Omental fat pad (tissue), 4 donors: Measurements from ENCODE around the gene HUWE1. TPM values are rescaled to one million over a fixed set of nuclear protein-coding genes. Genes with fewer than 3 reads are reported as not detected.
"Not testable (repeated sequence)": the region's sequence is repeated elsewhere in the genome, so short reads cannot be mapped to it uniquely, and the experiment has no call there.

Experiments used
- ATAC-seq: fragments of 150-250 bp; one replicate; pipeline ENCODE4 v1.9.1; 2016; ENCODE audit warnings: mild to moderate bottlenecking, moderate library complexity; ENCODE audit not compliant: low FRiP score
- DNase-seq: peaks from one replicate; pipeline ENCODE4 v3.0.0-alpha.2; 2019; ENCODE audit warnings: low spot score
- CTCF ChIP-seq, 3 donors: fragments of 450-650 bp; IDR thresholded peaks; one replicate each; pipeline ENCODE4 v1.5.1; 2016 to 2017; ENCODE audit warnings: antibody characterized with exemption in 3 of 3, mild to moderate bottlenecking in 3 of 3, moderate library complexity in 2 of 3
- total RNA-seq, 4 donors: library from RNA; depleted of rRNA; stranded (reverse); fragments of >200 nt; gene quantifications; one replicate each; pipeline ENCODE4 v1.1.0, GENCODE V29; 2016

Gene HUWE1
- total RNA-seq, 4 donors from 2014 or later: 91.3 to 137 (median 118) TPM

GRCh38 chrX:53561912-53562311 is 124.6 kb downstream of the HUWE1 start:
- TF ChIP-seq CTCF (IDR thresholded peaks at IDR 0.05): no peak
- no peak for DNase-seq
- ATAC-seq: no peak

GRCh38 chrX:53558646-53559045 is 127.9 kb downstream of the HUWE1 start:
- DNase-seq: no peak
- ATAC-seq: no peak
- TF ChIP-seq CTCF (IDR thresholded peaks at IDR 0.05): no peak

GRCh38 chrX:53556868-53557267 is 129.7 kb downstream of the HUWE1 start:
- no peak for TF ChIP-seq CTCF (IDR thresholded peaks at IDR 0.05)
- ATAC-seq (no peak), DNase-seq (no peak)

GRCh38 chrX:53550756-53551463 is 135.6 kb downstream of the HUWE1 start:
- DNase-seq (no peak), ATAC-seq (no peak)
- no peak for TF ChIP-seq CTCF (IDR thresholded peaks at IDR 0.05)

- DNase-seq: no peak
- TF ChIP-seq CTCF (IDR thresholded peaks at IDR 0.05): no peak
- ATAC-seq: no peak
These were observed 138.9 kb downstream of the HUWE1 start for GRCh38 chrX:53547668-53548067.

- no peak for DNase-seq
- no peak for ATAC-seq
- no peak for TF ChIP-seq CTCF (IDR thresholded peaks at IDR 0.05)
These were observed 141.6 kb downstream of the HUWE1 start for GRCh38 chrX:53544936-53545335.

- ATAC-seq (no peak), DNase-seq (no peak)
- no peak for TF ChIP-seq CTCF (IDR thresholded peaks at IDR 0.05)
These were observed 147.7 kb downstream of the HUWE1 start for GRCh38 chrX:53538781-53539180.

- not testable (repeated sequence) for DNase-seq, ATAC-seq
These were observed 155.1 kb downstream of the HUWE1 start for GRCh38 chrX:53531255-53531966.
